Right lung (tissue), 5 donors: ENCODE data around the gene BLOC1S1. TPM values are rescaled to one million over a fixed set of nuclear protein-coding genes. Genes with fewer than 3 reads are reported as not detected.

Experiments
- polyA plus RNA-seq, 5 donors: library from polyadenylated mRNA; unstranded; fragments of 120-200 nt; gene quantifications; one replicate each; pipeline versions ENCODE4 v1.2.1 to v1.2.3, GENCODE V29; 2013; ENCODE audit warnings: inconsistent platforms in 1 of 5, low replicate concordance in 1 of 5; ENCODE audit not compliant: insufficient read length in 5 of 5, insufficient read depth in 1 of 5

BLOC1S1 gene
- polyA plus RNA-seq, 5 donors: 73.1 to 89.0 (median 80.2) TPM

Other genes with a start within 250 kb of the BLOC1S1 start
- not detected for gene OR6C70, start 245.9 kb upstream of the BLOC1S1 start, polyA plus RNA-seq
- gene OR6C68, start 223.7 kb upstream of the BLOC1S1 start, polyA plus RNA-seq: not detected
- gene OR6C4, start 166.4 kb upstream of the BLOC1S1 start, polyA plus RNA-seq: under 1 TPM in 3 of 5 donors, not detected in 2; 0.03 to 0.04 (median 0.04) TPM
- gene OR2AP1, start 143.6 kb upstream of the BLOC1S1 start, polyA plus RNA-seq: not detected
- gene OR10P1, start 79.2 kb upstream of the BLOC1S1 start, polyA plus RNA-seq: not detected
- gene ITGA7, start 8.1 kb upstream of the BLOC1S1 start, polyA plus RNA-seq: 10 to 100 TPM; 11.4 to 33.9 (median 27.2) TPM
- 10 to 100 TPM in 3 of 5 donors, 1 to 10 TPM in 2; 8.7 to 15.0 (median 10.6) TPM for gene RDH5, start 4.3 kb downstream of the BLOC1S1 start, polyA plus RNA-seq
- 100 to 1,000 TPM; 547 to 835 (median 722) TPM for gene CD63, start 13.0 kb downstream of the BLOC1S1 start, polyA plus RNA-seq
- gene GDF11, start 27.1 kb downstream of the BLOC1S1 start, polyA plus RNA-seq: 10 to 100 TPM; 14.0 to 19.8 (median 17.4) TPM
- gene SARNP, start 101.7 kb downstream of the BLOC1S1 start, polyA plus RNA-seq: 100 to 1,000 TPM; 110 to 148 (median 115) TPM
- gene ORMDL2, start 102.0 kb downstream of the BLOC1S1 start, polyA plus RNA-seq: 10 to 100 TPM; 20.3 to 26.3 (median 24.4) TPM
- gene DNAJC14, start 113.5 kb downstream of the BLOC1S1 start, polyA plus RNA-seq: 10 to 100 TPM; 31.8 to 40.9 (median 36.1) TPM
- 10 to 100 TPM in 4 of 5 donors, 1 to 10 TPM in 1; 9.3 to 12.1 (median 10.7) TPM for gene MMP19, start 126.9 kb downstream of the BLOC1S1 start, polyA plus RNA-seq
- gene PYM1, start 211.8 kb downstream of the BLOC1S1 start, polyA plus RNA-seq: 10 to 100 TPM; 30.1 to 39.5 (median 32.3) TPM
- 10 to 100 TPM; 27.7 to 44.8 (median 39.6) TPM for gene DGKA, start 215.1 kb downstream of the BLOC1S1 start, polyA plus RNA-seq
- gene PMEL, start 250.0 kb downstream of the BLOC1S1 start, polyA plus RNA-seq: 1 to 10 TPM; 2.0 to 2.7 (median 2.4) TPM